PC-3 (cell line): ENCODE measurements around the gene CDKN3. TPM values are rescaled to one million over a fixed set of nuclear protein-coding genes. Genes with fewer than 3 reads are reported as not detected.
"Not testable (repeated sequence)": the region's sequence is repeated elsewhere in the genome, so short reads cannot be mapped to it uniquely, and the experiment has no call there.

Experiments used
- ATAC-seq: fragments of 200-7000 bp; cut with Tn5 transposase; 2 replicates; pipeline ENCODE4 v1.9.1; 2020; ENCODE audit warnings: mild to moderate bottlenecking, moderate library complexity
- BruUV-seq: library from RNA; stranded (reverse); fragments of 400-500 nt; replicated peaks from 2 replicates; lab custom pipeline; 2021; lab: Mats Ljungman, UMichigan
- CTCF ChIA-PET: fragments of 300-600 bp; sonication (Branson Sonifier 250); formaldehyde crosslinking; loops from one replicate; lab custom pipeline; 2022; ENCODE audit warnings: antibody characterized with exemption; lab: Charles Lee
- POLR2A ChIA-PET: fragments of 300-600 bp; sonication (Branson Sonifier 250); formaldehyde crosslinking; loops from one replicate; lab custom pipeline; 2022; ENCODE audit warnings: antibody characterized with exemption; ENCODE audit not compliant: unreplicated experiment; lab: Charles Lee
- DNase-seq: peaks from one replicate; pipeline ENCODE4 v3.0.0-alpha.2; 2015
- H2AFZ ChIP-seq: fragments of 300-600 bp; sonication (generic); 2 replicates; pipeline ENCODE4 v1.6.0; 2016; ENCODE audit warnings: antibody characterized with exemption, low read length
- H3F3A ChIP-seq: fragments of 300-600 bp; sonication (generic); one replicate; pipeline ENCODE4 v1.6.0; 2017; ENCODE audit warnings: antibody characterized with exemption, low read length, control low read depth, mild to moderate bottlenecking; ENCODE audit not compliant: unreplicated experiment
- H3K27ac ChIP-seq: fragments of 300-600 bp; sonication (generic); 2 replicates; pipeline ENCODE4 v1.5.1; 2016; ENCODE audit warnings: mild to moderate bottlenecking, low read length
- H3K27me3 ChIP-seq: fragments of 300-600 bp; sonication (generic); 2 replicates; pipeline ENCODE4 v1.6.1; 2016; ENCODE audit warnings: low read length, mixed read lengths
- H3K36me3 ChIP-seq: fragments of 300-600 bp; sonication (generic); 2 replicates; pipeline ENCODE4 v1.6.1; 2016; ENCODE audit warnings: low read depth, mixed run types, low read length, mixed read lengths
- H3K4me1 ChIP-seq: fragments of 300-600 bp; sonication (generic); 2 replicates; pipeline ENCODE4 v1.5.1; 2016; ENCODE audit warnings: low read length; ENCODE audit not compliant: insufficient read depth
- H3K4me2 ChIP-seq: fragments of 300-600 bp; sonication (generic); 2 replicates; pipeline ENCODE4 v1.6.0; 2016; ENCODE audit warnings: low read length
- H3K4me3 ChIP-seq: fragments of 300-600 bp; sonication (generic); 2 replicates; pipeline ENCODE4 v1.5.1; 2016; ENCODE audit warnings: mild to moderate bottlenecking, low read length, mixed read lengths
- H3K79me2 ChIP-seq: fragments of 300-600 bp; sonication (generic); 2 replicates; pipeline ENCODE4 v1.6.1; 2017; ENCODE audit warnings: low read length, mixed read lengths
- H3K9ac ChIP-seq: fragments of 300-600 bp; sonication (generic); 2 replicates; pipeline ENCODE4 v1.6.0; 2016; ENCODE audit warnings: mild to moderate bottlenecking, low read length
- H3K9me2 ChIP-seq: fragments of 300-600 bp; sonication (generic); replicated peaks from 2 replicates; pipeline ENCODE4 v1.6.1; 2016; ENCODE audit warnings: mixed run types, low read length, mixed read lengths
- H3K9me3 ChIP-seq: fragments of 300-600 bp; sonication (generic); 2 replicates; pipeline ENCODE4 v1.6.1; 2016; ENCODE audit warnings: low read length, mixed read lengths
- H4K20me1 ChIP-seq: fragments of 300-600 bp; sonication (generic); 2 replicates; pipeline ENCODE4 v1.6.1; 2016; ENCODE audit warnings: low read length, mixed read lengths
- EZH2 ChIP-seq: fragments of 300-600 bp; sonication (generic); IDR thresholded peaks from one replicate; pipeline ENCODE4 v1.6.1; 2017; ENCODE audit warnings: antibody characterized with exemption, mild to moderate bottlenecking, low read length; ENCODE audit not compliant: unreplicated experiment
- EZH2phosphoT487 ChIP-seq: fragments of 300-600 bp; sonication (generic); IDR thresholded peaks from 2 replicates; pipeline ENCODE4 v1.6.1; 2018; ENCODE audit warnings: mild to moderate bottlenecking, antibody characterized with exemption, low read length, borderline replicate concordance
- intact Hi-C: fragments of 100-400 bp; cut with micrococcal nuclease; formaldehyde crosslinking; loops from 2 replicates; pipeline ENCODE4 v1.9.0; 2023
- total RNA-seq: library from RNA; depleted of rRNA; stranded (reverse); fragments of >200 nt; gene quantifications from 2 replicates; pipeline ENCODE4 v1.2.3, GENCODE V29; 2014
- TF ChIP-seq, protein P1 (sequence below): fragments of 300-600 bp; sonication (generic); conservative IDR thresholded peaks from 2 replicates; pipeline ENCODE4 v1.5.1; 2017; ENCODE audit warnings: antibody characterized with exemption, low read depth, mild to moderate bottlenecking, low read length

CDKN3 gene
- total RNA-seq, 1 experiment from 2014 or later, result 434 TPM

- H3K9me3 ChIP-seq, result no peaks in the 10 kb centered on the region
- POLR2A ChIA-PET, result no interaction called here
- H3K36me3 ChIP-seq, result no peaks in the 10 kb centered on the region
- H3K4me2 ChIP-seq, result no peak overlapping the region
- ATAC-seq, result no peak
- H4K20me1 ChIP-seq, result no peaks in the 10 kb centered on the region
- H3F3A ChIP-seq, result no peaks in the 10 kb centered on the region
- no peak overlapping the region for H2AFZ ChIP-seq
- CTCF ChIA-PET, result interaction anchor here (1.2 kb wide), 1 partner anchor 33 kb away, joined by 3 read pairs; no protein-coding TSS in a partner anchor
- H3K4me1 ChIP-seq, result no peaks in the 10 kb centered on the region
- BruUV-seq, result no TSS peak
- intact Hi-C loops, result no loop called here
- H3K79me2 ChIP-seq, result no peaks in the 10 kb centered on the region
- no peaks in the 10 kb centered on the region for H3K9me2 ChIP-seq
- no peak for TF ChIP-seq EZH2phosphoT487
- TF ChIP-seq EZH2, result no peak
- H3K9ac ChIP-seq, result no peak overlapping the region
- no peak for DNase-seq
- H3K4me3 ChIP-seq, result no peak overlapping the region
- no peak overlapping the region for H3K27ac ChIP-seq
- no peaks in the 10 kb centered on the region for H3K27me3 ChIP-seq
Observed at GRCh38 chr14:54387328-54387727, 9.5 kb upstream of the CDKN3 start.

DNA sequence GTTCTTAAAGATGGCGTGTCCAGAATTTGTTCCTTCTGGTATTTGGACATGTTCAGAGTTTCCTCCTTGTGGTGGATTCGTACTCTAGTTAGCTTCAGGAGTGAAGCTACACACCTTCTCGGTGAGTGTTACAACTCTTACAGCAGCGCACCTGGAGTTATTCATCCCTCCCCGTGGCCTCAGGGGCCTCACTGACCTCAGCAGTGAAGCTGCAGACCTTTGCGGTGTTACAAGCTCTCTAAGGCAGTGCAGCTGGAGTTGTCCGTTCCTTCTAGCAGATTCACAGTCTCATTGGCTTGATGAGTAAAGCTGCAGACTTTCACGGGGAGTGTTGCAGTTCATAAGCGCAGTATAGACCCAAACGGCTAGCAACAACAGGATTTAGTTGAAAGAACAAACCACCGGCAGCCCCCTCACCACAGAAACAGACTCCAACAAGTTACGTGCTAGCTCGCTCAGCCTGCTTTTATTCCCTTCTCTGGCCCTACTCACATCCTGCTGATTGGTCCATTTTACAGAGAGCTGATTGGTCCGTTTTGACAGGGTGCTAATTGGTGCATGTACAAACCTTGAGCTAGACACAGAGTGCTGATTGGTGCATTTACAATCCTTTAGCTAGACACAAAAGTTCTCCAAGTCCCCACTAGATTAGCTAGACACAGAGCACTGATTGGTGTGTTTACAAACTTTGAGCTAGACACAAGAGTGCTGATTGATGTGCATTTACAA, 4.5 kb upstream of the CDKN3 start:
- Histone ChIP-seq H3K36me3 (no peaks in the 10 kb centered on the region), H3K9me3 (no peaks in the 10 kb centered on the region), H3F3A (no peaks in the 10 kb centered on the region), H3K4me1 (peaks cover 3% of the 10 kb centered on the region; the same call in 1 of the 2 replicates), H3K9ac (no peak overlapping the region), H3K9me2 (no peaks in the 10 kb centered on the region), H3K27me3 (no peaks in the 10 kb centered on the region), H2AFZ (no peak overlapping the region), H3K27ac (no peak overlapping the region), H3K79me2 (peaks cover 5% of the 10 kb centered on the region), H4K20me1 (no peaks in the 10 kb centered on the region), H3K4me3 (no peak overlapping the region), H3K4me2 (no peak overlapping the region)
- no TSS peak for BruUV-seq
- DNase-seq, result no peak
- CTCF ChIA-PET, result no interaction called here
- TF ChIP-seq, protein P1, sequence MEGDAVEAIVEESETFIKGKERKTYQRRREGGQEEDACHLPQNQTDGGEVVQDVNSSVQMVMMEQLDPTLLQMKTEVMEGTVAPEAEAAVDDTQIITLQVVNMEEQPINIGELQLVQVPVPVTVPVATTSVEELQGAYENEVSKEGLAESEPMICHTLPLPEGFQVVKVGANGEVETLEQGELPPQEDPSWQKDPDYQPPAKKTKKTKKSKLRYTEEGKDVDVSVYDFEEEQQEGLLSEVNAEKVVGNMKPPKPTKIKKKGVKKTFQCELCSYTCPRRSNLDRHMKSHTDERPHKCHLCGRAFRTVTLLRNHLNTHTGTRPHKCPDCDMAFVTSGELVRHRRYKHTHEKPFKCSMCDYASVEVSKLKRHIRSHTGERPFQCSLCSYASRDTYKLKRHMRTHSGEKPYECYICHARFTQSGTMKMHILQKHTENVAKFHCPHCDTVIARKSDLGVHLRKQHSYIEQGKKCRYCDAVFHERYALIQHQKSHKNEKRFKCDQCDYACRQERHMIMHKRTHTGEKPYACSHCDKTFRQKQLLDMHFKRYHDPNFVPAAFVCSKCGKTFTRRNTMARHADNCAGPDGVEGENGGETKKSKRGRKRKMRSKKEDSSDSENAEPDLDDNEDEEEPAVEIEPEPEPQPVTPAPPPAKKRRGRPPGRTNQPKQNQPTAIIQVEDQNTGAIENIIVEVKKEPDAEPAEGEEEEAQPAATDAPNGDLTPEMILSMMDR, result no peak
- TF ChIP-seq EZH2, result no peak
- no peak for TF ChIP-seq EZH2phosphoT487
- POLR2A ChIA-PET, result no interaction called here
- intact Hi-C loops, result no loop called here
- ATAC-seq, result no peak

GRCh38 chr14:54392986-54393884, 3.6 kb upstream of the CDKN3 start:
- H3K27ac ChIP-seq, H3F3A ChIP-seq, POLR2A ChIA-PET, CTCF ChIA-PET, H3K4me3 ChIP-seq, H3K4me2 ChIP-seq, H4K20me1 ChIP-seq, BruUV-seq, H2AFZ ChIP-seq, ATAC-seq, H3K9ac ChIP-seq, H3K27me3 ChIP-seq, DNase-seq, H3K4me1 ChIP-seq, intact Hi-C loops, H3K36me3 ChIP-seq, H3K9me2 ChIP-seq, H3K9me3 ChIP-seq: not testable (repeated sequence)
- H3K79me2 ChIP-seq, result peaks cover 14% of the 10 kb centered on the region
